Neural cell (in vitro differentiated cells): Measurements from ENCODE around the gene SDF2.
"Not testable (repeated sequence)": the region's sequence is repeated elsewhere in the genome, so short reads cannot be mapped to it uniquely, and the experiment has no call there.

ENCODE experiments used
- CTCF ChIP-seq: fragments of 450-650 bp; IDR thresholded peaks from 2 replicates; pipeline ENCODE4 v1.5.1; 2014; ENCODE audit warnings: antibody characterized with exemption, mild to moderate bottlenecking, moderate library complexity; ENCODE audit not compliant: poor library complexity, severe bottlenecking
- EP300 ChIP-seq: fragments of 450-650 bp; conservative IDR thresholded peaks from 2 replicates; pipeline ENCODE4 v1.6.1; 2014; ENCODE audit warnings: antibody characterized with exemption, mild to moderate bottlenecking, moderate library complexity; ENCODE audit not compliant: poor library complexity, severe bottlenecking
- EZH2 ChIP-seq: fragments of 200-600, 300-800 bp; shearing (Covaris generic), sonication (generic); IDR thresholded peaks from 2 replicates; pipeline ENCODE4 v1.6.1; 2014; ENCODE audit warnings: antibody characterized with exemption, low read length, borderline replicate concordance, mild to moderate bottlenecking; ENCODE audit not compliant: insufficient read depth, poor library complexity, severe bottlenecking
- POLR2AphosphoS5 ChIP-seq: IDR thresholded peaks from 2 replicates; pipeline ENCODE4 v1.6.1; 2012
- RAD21 ChIP-seq: fragments of 450-650 bp; conservative IDR thresholded peaks from 2 replicates; pipeline ENCODE4 v1.6.1; 2014; ENCODE audit warnings: antibody characterized with exemption, mild to moderate bottlenecking, moderate library complexity
- REST ChIP-seq: IDR thresholded peaks from 2 replicates; pipeline ENCODE4 v1.6.1; 2012; ENCODE audit warnings: borderline replicate concordance

- TF ChIP-seq CTCF, POLR2AphosphoS5, RAD21, EZH2, EP300, REST: not testable (repeated sequence)
Observed at GRCh38 chr17:28659497-28659881, 2.2 kb downstream of the SDF2 start.
